Ascending aorta (tissue), 2 donors: ENCODE results near the gene CNRIP1. TPM values are rescaled to one million over a fixed set of nuclear protein-coding genes. Genes with fewer than 3 reads are reported as not detected.
A peak's percentile ranks its signal among the peaks of the same experiment; 100 is the strongest.

Source experiments
- DNase-seq, 2 donors: peaks; one replicate each; pipeline ENCODE4 v3.0.0-alpha.2; 2019; ENCODE audit warnings: low spot score in 2 of 2
- H3K27ac ChIP-seq, 2 donors: fragments of 200-600 bp; sonication (generic); one replicate each; pipeline ENCODE4 v1.5.1; 2016 to 2017; ENCODE audit warnings: mild to moderate bottlenecking in 1 of 2
- H3K27me3 ChIP-seq: fragments of 200-600 bp; sonication (generic); one replicate; pipeline ENCODE4 v1.5.1; 2017
- H3K36me3 ChIP-seq, 2 donors: fragments of 200-600 bp; sonication (generic); one replicate each; pipeline ENCODE4 v1.5.1; 2016
- H3K4me1 ChIP-seq, 2 donors: fragments of 200-600 bp; sonication (generic); one replicate each; pipeline ENCODE4 v1.5.1; 2016 to 2017; ENCODE audit warnings: mild to moderate bottlenecking in 1 of 2
- H3K4me3 ChIP-seq, 2 donors: fragments of 200-600 bp; sonication (generic); one replicate each; pipeline ENCODE4 v1.5.1; 2016 to 2017; ENCODE audit warnings: mild to moderate bottlenecking in 1 of 2
- H3K9me3 ChIP-seq, 2 donors: fragments of 200-600 bp; sonication (generic); one replicate each; pipeline ENCODE4 v1.5.1; 2016
- CTCF ChIP-seq, 3 experiments: fragments of 200-600 bp in 2 of 3; fragments of 450-650 bp in 1 of 3; sonication (generic) in 2 of 3; IDR thresholded peaks; one replicate each; pipeline ENCODE4 v1.5.1; 2016 to 2019; ENCODE audit warnings: antibody characterized with exemption in 3 of 3, mild to moderate bottlenecking in 1 of 3, moderate library complexity in 1 of 3
- intact Hi-C: fragments of 100-400 bp; cut with DNase I; formaldehyde crosslinking; loops from one replicate; pipeline ENCODE4 v1.15.1; 2023
- total RNA-seq: library from RNA; depleted of rRNA; stranded (reverse); fragments of >200 nt; gene quantifications from one replicate; pipeline ENCODE4 v1.1.0, GENCODE V29; 2016

CNRIP1 gene
- total RNA-seq, 1 donor from 2014 or later = 37.7 TPM

- DNase-seq = no peak
- Histone ChIP-seq H3K27me3 (no peaks in the 10 kb centered on the region), H3K4me1 (peaks cover 8 to 30% of the 10 kb centered on the region in 2 donors), H3K4me3 (no peak overlapping the region), H3K36me3 (no peaks in the 10 kb centered on the region), H3K9me3 (no peaks in the 10 kb centered on the region), H3K27ac (no peak overlapping the region)
- intact Hi-C loops = no loop called here
- no peak for TF ChIP-seq CTCF (IDR thresholded peaks at IDR 0.05)
These were observed 71.4 kb downstream of the CNRIP1 start for GRCh38 chr2:68248361-68248760.

GRCh38 chr2:68246396-68246795 is 73.4 kb downstream of the CNRIP1 start:
- Histone ChIP-seq H3K9me3 (no peaks in the 10 kb centered on the region), H3K27ac (no peak overlapping the region), H3K4me3 (no peak overlapping the region), H3K36me3 (no peaks in the 10 kb centered on the region), H3K4me1 (peaks cover 8 to 35% of the 10 kb centered on the region in 2 donors), H3K27me3 (no peaks in the 10 kb centered on the region)
- intact Hi-C loops = no loop called here
- no peak for DNase-seq
- no peak for TF ChIP-seq CTCF (IDR thresholded peaks at IDR 0.05)

GRCh38 chr2:68245672-68246071 is 74.1 kb downstream of the CNRIP1 start:
- TF ChIP-seq CTCF (IDR thresholded peaks at IDR 0.05) = no peak
- H3K27me3 ChIP-seq = no peaks in the 10 kb centered on the region
- H3K27ac ChIP-seq = no peak overlapping the region
- H3K4me1 ChIP-seq = peaks cover 8 to 40% of the 10 kb centered on the region in 2 donors
- intact Hi-C loops = no loop called here
- H3K4me3 ChIP-seq = no peak overlapping the region
- DNase-seq = no peak
- H3K36me3 ChIP-seq = no peaks in the 10 kb centered on the region
- no peaks in the 10 kb centered on the region for H3K9me3 ChIP-seq

GRCh38 chr2:68245066-68245465 is 74.7 kb downstream of the CNRIP1 start:
- H3K36me3 ChIP-seq = no peaks in the 10 kb centered on the region
- no peak for DNase-seq
- intact Hi-C loops = no loop called here
- no peak for TF ChIP-seq CTCF (IDR thresholded peaks at IDR 0.05)
- H3K27me3 ChIP-seq = no peaks in the 10 kb centered on the region
- H3K27ac ChIP-seq = no peak overlapping the region
- H3K4me1 ChIP-seq = peaks cover 8 to 37% of the 10 kb centered on the region in 2 donors
- no peak overlapping the region for H3K4me3 ChIP-seq
- no peaks in the 10 kb centered on the region for H3K9me3 ChIP-seq

- Histone ChIP-seq H3K27me3 (no peaks in the 10 kb centered on the region), H3K4me3 (no peak overlapping the region), H3K9me3 (no peaks in the 10 kb centered on the region), H3K27ac (no peak overlapping the region), H3K36me3 (no peaks in the 10 kb centered on the region), H3K4me1 (peaks cover 4 to 35% of the 10 kb centered on the region in 2 donors)
- peak in 1 of 3 experiments; percentile 16 for TF ChIP-seq CTCF (IDR thresholded peaks at IDR 0.05)
- DNase-seq = no peak
- intact Hi-C loops = no loop called here
These were observed 75.3 kb downstream of the CNRIP1 start for GRCh38 chr2:68244456-68244855.

Other genes with a start within 250 kb of the CNRIP1 start
- 5.4 TPM for gene PNO1, start 162.1 kb downstream of the CNRIP1 start, total RNA-seq
- 16.8 TPM for gene PPP3R1, start 67.4 kb downstream of the CNRIP1 start, total RNA-seq
- 1.5 TPM for gene PLEK, start 45.3 kb upstream of the CNRIP1 start, total RNA-seq
- 1.2 TPM for gene FBXO48, start 147.3 kb upstream of the CNRIP1 start, total RNA-seq
- 2.8 TPM for gene APLF, start 147.6 kb upstream of the CNRIP1 start, total RNA-seq